ENCODE data around the gene DNAJC16.
"Not testable (repeated sequence)": the region's sequence is repeated elsewhere in the genome, so short reads cannot be mapped to it uniquely, and the experiment has no call there.

Gene DNAJC16

GRCh38 chr1:15526490-15527339 is at the start of gene DNAJC16:
Gene DNAJC16 (plus strand): TSS chr1:15526848. CDS start chr1:15529106, 2,258 bp downstream.
- peak within 1 kb of the TSS; percentile 84 for H3K4me3 ChIP-seq (ENCODE audit: low read depth, low read length)
- TF ChIP-seq POLR2A (IDR thresholded peaks at IDR 0.05; ENCODE audit: extremely low read depth, insufficient read length) (peak; percentile 42), MYC (IDR thresholded peaks at IDR 0.05; ENCODE audit: low read depth, low read length) (no peak), MAX (IDR thresholded peaks at IDR 0.05; ENCODE audit: low read depth, low read length) (peak; percentile 93)
- TF ChIP-seq, protein P1, sequence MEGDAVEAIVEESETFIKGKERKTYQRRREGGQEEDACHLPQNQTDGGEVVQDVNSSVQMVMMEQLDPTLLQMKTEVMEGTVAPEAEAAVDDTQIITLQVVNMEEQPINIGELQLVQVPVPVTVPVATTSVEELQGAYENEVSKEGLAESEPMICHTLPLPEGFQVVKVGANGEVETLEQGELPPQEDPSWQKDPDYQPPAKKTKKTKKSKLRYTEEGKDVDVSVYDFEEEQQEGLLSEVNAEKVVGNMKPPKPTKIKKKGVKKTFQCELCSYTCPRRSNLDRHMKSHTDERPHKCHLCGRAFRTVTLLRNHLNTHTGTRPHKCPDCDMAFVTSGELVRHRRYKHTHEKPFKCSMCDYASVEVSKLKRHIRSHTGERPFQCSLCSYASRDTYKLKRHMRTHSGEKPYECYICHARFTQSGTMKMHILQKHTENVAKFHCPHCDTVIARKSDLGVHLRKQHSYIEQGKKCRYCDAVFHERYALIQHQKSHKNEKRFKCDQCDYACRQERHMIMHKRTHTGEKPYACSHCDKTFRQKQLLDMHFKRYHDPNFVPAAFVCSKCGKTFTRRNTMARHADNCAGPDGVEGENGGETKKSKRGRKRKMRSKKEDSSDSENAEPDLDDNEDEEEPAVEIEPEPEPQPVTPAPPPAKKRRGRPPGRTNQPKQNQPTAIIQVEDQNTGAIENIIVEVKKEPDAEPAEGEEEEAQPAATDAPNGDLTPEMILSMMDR (IDR thresholded peaks at IDR 0.05; ENCODE audit: low read depth, low read length): no peak
- DNase-seq (ENCODE audit: low read depth): peak; percentile 99

- DNase-seq (ENCODE audit: low read depth): peak; percentile 36
- TF ChIP-seq MAX (IDR thresholded peaks at IDR 0.05; ENCODE audit: low read depth, low read length): no peak
- no peak for TF ChIP-seq MYC (IDR thresholded peaks at IDR 0.05; ENCODE audit: low read depth, low read length)
- TF ChIP-seq, protein P1 (IDR thresholded peaks at IDR 0.05; ENCODE audit: low read depth, low read length): no peak
- no peak for TF ChIP-seq POLR2A (IDR thresholded peaks at IDR 0.05; ENCODE audit: extremely low read depth, insufficient read length)
- no peak overlapping the region for H3K4me3 ChIP-seq (ENCODE audit: low read depth, low read length)
Observed at GRCh38 chr1:15476927-15477326, 49.7 kb upstream of the DNAJC16 start.

DNA sequence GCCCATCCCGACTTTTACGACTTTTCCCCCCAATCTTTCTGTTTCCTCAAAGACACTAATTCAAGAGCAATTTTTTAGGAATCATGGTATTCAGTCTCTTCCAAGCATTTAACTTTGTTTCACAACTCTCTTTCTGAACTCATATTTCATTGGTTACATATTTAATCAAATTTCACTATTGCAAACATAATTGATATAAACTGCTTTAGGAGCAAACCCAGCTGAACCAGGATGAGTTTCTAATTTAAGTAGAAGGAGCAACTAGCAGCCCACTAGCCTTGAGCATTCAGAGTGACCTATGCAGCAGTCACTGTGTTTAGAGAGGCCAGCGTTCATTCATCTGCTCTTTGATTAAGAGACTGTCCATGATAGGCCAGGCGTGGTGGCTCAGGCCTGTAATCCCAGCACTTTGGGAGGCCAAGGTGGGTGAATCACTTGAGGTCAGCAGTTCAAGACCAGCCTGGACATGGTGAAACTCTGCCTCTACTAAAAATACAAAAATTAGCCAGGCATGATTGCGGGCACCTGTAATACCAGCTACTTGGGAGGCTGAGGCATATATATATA is 48.9 kb upstream of the DNAJC16 start:
- DNase-seq (ENCODE audit: low read depth): no peak
- H3K4me3 ChIP-seq (ENCODE audit: low read depth, low read length): no peak overlapping the region
- TF ChIP-seq, protein P1 (IDR thresholded peaks at IDR 0.05; ENCODE audit: low read depth, low read length): no peak
- TF ChIP-seq MYC (IDR thresholded peaks at IDR 0.05; ENCODE audit: low read depth, low read length): no peak
- no peak for TF ChIP-seq POLR2A (IDR thresholded peaks at IDR 0.05; ENCODE audit: extremely low read depth, insufficient read length)
- no peak for TF ChIP-seq MAX (IDR thresholded peaks at IDR 0.05; ENCODE audit: low read depth, low read length)

GRCh38 chr1:15479654-15480347 is 46.8 kb upstream of the DNAJC16 start:
- no peak for DNase-seq (ENCODE audit: low read depth)
- H3K4me3 ChIP-seq (ENCODE audit: low read depth, low read length): no peak overlapping the region
- TF ChIP-seq MAX (IDR thresholded peaks at IDR 0.05; ENCODE audit: low read depth, low read length): no peak
- TF ChIP-seq, protein P1 (IDR thresholded peaks at IDR 0.05; ENCODE audit: low read depth, low read length): no peak
- TF ChIP-seq MYC (IDR thresholded peaks at IDR 0.05; ENCODE audit: low read depth, low read length): no peak
- no peak for TF ChIP-seq POLR2A (IDR thresholded peaks at IDR 0.05; ENCODE audit: extremely low read depth, insufficient read length)

DNA sequence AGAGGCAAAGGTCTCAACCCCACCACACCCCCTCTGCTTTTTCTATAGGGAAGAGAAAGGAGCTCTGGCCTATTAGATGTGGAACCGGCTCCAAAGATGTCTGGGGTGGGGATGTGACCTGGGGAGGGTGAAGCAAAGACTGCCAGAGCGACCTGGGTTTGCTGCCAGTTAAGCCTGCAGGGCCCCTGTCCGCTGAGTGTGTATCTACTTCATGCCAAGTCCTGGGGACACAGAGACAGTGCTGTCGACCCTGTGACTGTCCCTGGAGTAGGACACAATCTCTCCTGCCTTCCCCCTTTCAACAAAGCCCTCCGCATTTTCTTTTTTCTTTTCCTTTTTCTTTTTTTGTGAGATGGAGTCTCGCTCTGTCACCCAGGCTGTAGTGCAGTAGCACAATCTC is 44.2 kb upstream of the DNAJC16 start:
- DNase-seq (ENCODE audit: low read depth); H3K4me3 ChIP-seq (ENCODE audit: low read depth, low read length): not testable (repeated sequence)

DNA sequence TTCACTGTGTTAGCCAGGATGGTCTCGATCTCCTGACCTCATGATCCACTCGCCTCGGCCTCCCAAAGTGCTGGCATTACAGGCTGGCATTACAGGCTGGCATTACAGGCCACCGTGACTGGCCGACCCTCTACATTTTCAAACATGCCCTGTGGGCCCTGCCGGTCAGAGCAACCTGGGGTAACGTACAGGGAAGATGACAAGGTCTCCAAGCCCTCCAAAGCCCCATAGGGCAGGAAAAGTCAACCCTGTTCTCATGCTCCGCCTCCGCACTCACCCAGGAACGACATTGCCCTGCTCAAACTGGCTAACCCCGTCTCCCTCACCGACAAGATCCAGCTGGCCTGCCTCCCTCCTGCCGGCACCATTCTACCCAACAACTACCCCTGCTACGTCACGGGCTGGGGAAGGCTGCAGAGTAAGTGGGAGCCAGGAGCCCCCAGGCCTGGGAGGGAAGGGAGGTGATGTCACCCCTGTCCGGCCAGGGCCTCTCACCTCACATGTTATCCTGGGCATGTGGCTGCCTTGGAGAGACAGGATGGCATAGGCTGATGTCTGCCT is 43.6 kb upstream of the DNAJC16 start:
- DNase-seq (ENCODE audit: low read depth); H3K4me3 ChIP-seq (ENCODE audit: low read depth, low read length): not testable (repeated sequence)

Data from NB4 (cell line).